Panc1 (cell line): Measurements from ENCODE around the gene MPP3.

Experiments used
- POLR2AphosphoS5 ChIP-seq: IDR thresholded peaks from 2 replicates; pipeline ENCODE4 v1.6.1; 2012; ENCODE audit warnings: mild to moderate bottlenecking, low read depth, low read length, moderate library complexity
- TF ChIP-seq, protein P1 (sequence below): fragments of 450-650 bp; IDR thresholded peaks from 2 replicates; pipeline ENCODE4 v1.5.1; 2017; ENCODE audit warnings: mild to moderate bottlenecking

DNA sequence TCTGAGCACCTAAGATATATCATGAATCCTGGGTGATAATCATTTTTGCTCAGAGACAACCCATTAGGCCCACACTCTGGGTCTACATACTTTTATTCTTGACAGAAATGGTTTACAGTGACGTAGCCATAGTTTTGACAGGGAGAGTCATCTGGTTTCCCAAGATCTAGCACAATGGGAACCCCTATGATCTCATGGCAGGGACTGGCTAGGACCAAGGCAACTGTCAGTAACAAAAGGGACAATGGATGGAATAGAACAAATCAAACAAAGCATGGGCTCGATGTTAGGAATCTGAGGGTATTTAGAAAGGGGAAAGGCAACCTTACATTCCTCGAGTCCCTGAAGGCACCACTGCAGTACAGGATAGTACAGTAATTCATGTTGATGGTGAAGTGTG is 32.2 kb downstream of the MPP3 start:
- no peak for TF ChIP-seq POLR2AphosphoS5
- TF ChIP-seq, protein P1, sequence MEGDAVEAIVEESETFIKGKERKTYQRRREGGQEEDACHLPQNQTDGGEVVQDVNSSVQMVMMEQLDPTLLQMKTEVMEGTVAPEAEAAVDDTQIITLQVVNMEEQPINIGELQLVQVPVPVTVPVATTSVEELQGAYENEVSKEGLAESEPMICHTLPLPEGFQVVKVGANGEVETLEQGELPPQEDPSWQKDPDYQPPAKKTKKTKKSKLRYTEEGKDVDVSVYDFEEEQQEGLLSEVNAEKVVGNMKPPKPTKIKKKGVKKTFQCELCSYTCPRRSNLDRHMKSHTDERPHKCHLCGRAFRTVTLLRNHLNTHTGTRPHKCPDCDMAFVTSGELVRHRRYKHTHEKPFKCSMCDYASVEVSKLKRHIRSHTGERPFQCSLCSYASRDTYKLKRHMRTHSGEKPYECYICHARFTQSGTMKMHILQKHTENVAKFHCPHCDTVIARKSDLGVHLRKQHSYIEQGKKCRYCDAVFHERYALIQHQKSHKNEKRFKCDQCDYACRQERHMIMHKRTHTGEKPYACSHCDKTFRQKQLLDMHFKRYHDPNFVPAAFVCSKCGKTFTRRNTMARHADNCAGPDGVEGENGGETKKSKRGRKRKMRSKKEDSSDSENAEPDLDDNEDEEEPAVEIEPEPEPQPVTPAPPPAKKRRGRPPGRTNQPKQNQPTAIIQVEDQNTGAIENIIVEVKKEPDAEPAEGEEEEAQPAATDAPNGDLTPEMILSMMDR = no peak
